HS-5 (cell line): ENCODE measurements around the gene CTSE.

Experiments used
- DNase-seq: peaks from one replicate; pipeline ENCODE4 v3.0.0-alpha.2; 2012; ENCODE audit warnings: low read depth

CTSE gene

DNA sequence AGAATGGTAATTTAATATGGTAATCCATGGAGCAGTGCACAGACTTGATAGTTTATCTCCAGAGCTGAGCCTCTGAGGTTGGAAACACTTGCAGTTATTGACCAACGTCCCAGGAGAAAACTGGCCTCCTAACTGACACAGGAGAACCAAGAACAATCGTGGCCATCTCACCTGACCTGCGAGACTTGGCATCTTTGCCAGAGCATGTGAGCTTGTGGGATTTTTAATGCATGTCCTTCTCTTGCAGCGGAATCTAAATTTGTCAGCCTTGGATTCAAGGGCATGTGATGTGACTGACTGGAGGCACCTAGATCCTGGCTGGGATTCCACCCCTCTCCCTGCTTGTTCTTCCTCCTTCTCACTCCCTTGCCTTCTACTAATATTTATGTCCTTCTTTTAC lies 52.6 kb downstream of the CTSE start:
- DNase-seq, result no peak

GRCh38 chr1:205970486-205970885 lies 53.2 kb downstream of the CTSE start:
- no peak for DNase-seq

DNA sequence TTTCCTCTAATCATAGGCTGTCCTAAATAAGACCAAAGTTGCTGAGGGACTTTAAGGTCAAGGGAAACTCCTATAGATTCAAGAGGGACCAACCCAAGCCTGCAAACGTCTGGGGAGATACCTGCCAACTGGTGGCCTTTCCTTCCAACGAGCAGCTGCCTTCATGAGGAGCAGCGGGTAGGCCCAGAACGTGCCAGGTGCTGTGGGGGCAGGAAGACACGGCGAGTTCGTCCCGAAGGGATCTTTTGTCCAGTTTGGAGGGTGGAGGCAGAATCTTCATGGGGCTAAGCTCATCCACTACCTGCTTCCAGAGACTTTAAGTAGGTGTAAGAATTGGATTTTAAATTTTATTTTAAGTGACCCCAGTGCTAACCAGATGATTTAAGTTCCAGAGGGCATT lies 54.5 kb downstream of the CTSE start:
- DNase-seq, result no peak

DNA sequence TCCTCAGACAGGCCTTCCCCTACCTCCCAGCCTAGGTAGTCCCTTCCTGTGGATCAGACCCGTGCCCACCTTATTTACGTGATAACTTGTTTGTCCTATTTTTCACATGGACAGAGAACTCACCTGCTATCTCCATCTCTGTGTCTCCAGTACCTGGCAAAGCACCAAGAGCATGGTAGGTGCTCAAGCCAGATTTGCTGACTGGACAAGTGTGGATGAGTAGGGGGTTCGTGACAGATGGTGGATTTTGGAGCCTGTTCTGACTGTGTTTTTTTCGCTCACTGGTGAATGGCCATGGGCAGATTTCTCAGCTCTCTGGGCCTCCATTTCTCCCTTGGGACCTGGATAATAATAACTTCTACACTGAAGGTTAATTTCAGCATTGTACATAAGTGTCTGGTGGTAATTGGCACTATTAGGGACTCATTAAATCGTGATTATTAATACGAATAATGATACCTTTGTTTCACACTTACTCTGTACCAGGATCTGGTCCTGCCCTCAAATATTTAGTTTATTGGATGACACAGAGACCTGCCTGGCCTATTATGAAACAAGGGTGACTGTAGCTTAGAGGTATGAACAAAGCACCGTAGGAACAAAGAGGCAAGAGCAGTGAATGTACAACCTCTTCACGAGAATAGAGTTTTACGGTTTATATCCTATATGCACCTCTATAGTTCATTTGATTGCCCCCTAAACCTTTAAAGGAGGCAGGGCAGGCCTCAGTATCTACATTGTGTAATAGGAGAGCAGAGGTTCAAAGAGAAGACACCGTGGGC lies 56.0 kb downstream of the CTSE start:
- DNase-seq, result no peak

GRCh38 chr1:205965036-205965884 lies 58.4 kb downstream of the CTSE start:
- DNase-seq, result no peak

- DNase-seq, result peak; percentile 86
Measured at GRCh38 chr1:205963352-205964155, 60.1 kb downstream of the CTSE start.

- DNase-seq, result no peak
Measured at GRCh38 chr1:205962821-205963221, 60.9 kb downstream of the CTSE start.

DNA sequence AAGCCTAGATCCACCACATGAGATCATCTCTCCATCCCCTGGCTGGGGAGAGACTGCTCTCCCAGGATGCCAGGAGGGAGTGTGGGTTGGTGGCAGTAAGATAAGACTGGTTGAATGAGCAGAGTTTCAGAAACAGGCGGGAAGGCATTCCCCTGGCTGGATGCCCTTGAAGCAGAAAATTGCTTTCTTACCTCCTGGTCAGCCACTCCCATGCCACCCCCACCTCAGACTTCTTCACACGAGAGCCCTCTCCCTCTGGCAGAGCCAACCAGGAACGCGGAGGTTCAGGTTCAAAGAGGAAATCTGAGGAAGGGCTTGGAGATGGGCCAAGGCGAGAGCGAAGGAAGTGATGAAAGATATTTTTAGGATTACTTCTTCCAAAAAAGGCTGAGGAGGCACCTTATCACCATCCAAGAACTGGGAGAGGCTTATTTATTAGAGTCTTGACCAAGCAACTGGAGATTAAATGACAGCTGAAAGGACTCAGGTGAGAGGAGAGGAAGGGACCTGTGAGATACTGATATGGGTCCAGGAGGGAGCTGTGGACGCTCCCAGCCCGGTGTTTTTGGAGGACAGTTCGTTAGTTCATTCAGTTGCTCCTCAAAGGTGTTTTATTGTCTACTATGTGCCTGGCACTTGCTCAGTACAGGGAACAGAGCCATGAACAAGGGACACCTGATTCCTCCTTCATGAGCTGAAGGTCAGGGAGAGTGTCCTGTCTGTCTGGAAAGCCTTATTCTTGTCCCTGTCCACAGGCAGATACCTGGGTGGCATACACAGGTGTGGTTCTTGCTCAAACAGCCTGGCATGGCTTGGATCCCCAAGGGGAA lies 61.5 kb downstream of the CTSE start:
- no peak for DNase-seq

DNA sequence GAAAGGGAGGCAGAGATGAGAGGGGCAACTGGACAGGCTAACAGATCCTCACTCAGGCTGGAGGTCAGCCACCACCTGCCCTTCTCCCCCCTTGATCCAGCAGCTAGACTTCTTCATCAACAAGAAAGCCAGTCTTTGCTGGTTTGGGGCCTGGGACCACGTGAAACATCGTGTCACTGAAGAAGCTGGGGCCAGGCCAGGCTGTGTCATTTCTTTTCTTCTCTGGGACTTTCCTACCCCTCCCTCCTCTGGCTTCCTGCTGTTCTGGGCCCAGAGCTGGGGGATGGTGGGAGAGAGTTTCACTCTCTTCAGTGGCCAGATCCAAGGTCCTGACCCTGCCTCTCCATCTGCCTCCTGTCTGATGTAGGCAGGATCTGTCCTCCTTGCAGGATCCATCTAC lies 62.3 kb downstream of the CTSE start:
- no peak for DNase-seq

DNA sequence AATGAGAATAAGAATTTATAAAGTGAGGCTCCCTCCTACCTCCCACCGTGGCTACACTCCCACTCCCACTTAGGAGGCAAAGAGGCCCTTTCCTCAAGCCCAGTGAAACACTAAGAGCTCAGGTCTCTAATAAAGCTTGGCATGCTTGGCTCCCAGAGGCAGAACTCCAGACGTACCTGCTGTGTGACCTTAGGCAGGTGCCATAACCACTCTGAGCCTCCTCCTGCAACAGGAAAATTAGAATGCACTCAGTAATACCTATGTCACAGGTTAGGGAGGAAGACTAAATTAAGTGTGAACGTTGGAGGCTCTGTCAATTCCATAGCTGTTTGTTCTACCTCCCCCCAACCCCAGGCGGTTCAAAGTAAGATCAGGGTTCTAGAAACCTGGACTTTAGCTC lies 63.9 kb downstream of the CTSE start:
- no peak for DNase-seq
